GM10248 (cell line): ENCODE data around the gene FUOM.

ENCODE experiments used
- CTCF ChIA-PET: fragments of 300-600 bp; sonication (Branson Sonifier 250); formaldehyde crosslinking; extraction: SDS; loops from one replicate; lab custom pipeline; 2021; ENCODE audit warnings: antibody characterized with exemption; lab: Yijun Ruan, JAX
- POLR2A ChIA-PET: fragments of 350-650 bp; sonication (Branson Sonifier 250); formaldehyde crosslinking; extraction: SDS; loops from one replicate; lab custom pipeline; 2020; ENCODE audit warnings: antibody characterized with exemption; lab: Yijun Ruan, JAX
- DNase-seq: peaks from one replicate; pipeline ENCODE4 v3.0.0; 2012; ENCODE audit errors: extremely low spot score
- CTCF ChIP-seq: IDR thresholded peaks from 2 replicates; pipeline ENCODE4 v1.5.1; 2012; ENCODE audit warnings: mild to moderate bottlenecking, low read depth; ENCODE audit errors: extremely low read depth, missing control alignments, control extremely low read depth

The FUOM gene

GRCh38 chr10:133307776-133308420, 49.9 kb downstream of the FUOM start:
- DNase-seq = peak; percentile 75
- peak; percentile 84 for TF ChIP-seq CTCF
- ChIA-PET POLR2A (no interaction called here), CTCF (interaction anchor here (0.8 to 3.4 kb wide), 20 partner anchors 8 to 84 kb away, joined by 3 to 28 read pairs (median 5); no protein-coding TSS in a partner anchor)

DNA sequence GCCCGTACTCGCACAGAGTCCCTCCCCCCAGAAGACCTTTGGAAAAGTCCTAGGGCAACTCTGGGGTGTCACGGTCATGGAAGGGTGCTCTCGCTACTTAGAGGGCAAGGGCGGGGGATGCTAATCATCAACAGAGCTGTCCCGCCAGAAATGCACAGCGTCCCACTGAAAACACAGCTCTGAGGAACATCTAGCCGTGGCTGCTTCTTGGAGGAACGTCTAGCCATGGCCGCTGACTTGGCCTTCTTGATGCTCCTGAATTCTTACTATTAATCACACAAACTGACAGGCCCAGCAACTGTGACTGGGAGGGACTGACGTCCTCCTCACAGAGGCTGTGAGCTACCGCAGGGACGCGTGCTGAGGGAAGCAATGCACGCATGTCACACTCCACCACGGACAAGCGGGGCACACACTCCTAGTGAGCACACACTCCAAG, 50.9 kb downstream of the FUOM start:
- ChIA-PET CTCF (interaction anchor here (1.0 to 3.4 kb wide), 15 partner anchors 8 to 85 kb away, joined by 3 to 28 read pairs (median 5); no protein-coding TSS in a partner anchor), POLR2A (no interaction called here)
- no peak for TF ChIP-seq CTCF
- DNase-seq = no peak

DNA sequence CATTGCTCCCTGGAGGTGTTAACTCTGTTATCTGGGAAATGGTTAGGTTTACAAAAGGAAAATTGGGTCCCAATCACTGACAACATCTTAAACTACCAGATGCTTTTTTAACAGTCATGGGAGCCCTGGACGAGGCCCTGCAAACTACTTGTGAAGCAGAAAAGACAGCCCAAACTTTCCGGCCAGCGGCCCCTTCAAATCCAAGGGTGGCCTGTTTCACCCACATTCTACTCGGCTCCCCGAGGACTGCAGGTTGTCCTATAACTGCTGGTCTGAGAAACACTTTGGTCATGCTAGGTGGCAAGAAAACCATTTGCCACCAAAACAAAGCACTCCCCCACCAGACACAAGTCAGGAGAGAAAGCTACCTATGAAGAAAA, 51.7 kb downstream of the FUOM start:
- no peak for DNase-seq
- ChIA-PET CTCF (interaction anchor here (0.6 to 3.4 kb wide), 9 partner anchors 9 to 48 kb away, joined by 3 to 28 read pairs (median 4); no protein-coding TSS in a partner anchor), POLR2A (no interaction called here)
- TF ChIP-seq CTCF = no peak
